ENCODE results near the gene MAGI2. TPM values are rescaled to one million over a fixed set of nuclear protein-coding genes. Genes with fewer than 3 reads are reported as not detected.

MAGI2 gene
- total RNA-seq, 1 experiment from 2014 or later = 0.52 TPM

GRCh38 chr7:79011921-79012320, 441.5 kb downstream of the MAGI2 start:
- H3K36me3 Mint-ChIP-seq (ENCODE audit: insufficient read depth, unreplicated experiment) = no peaks in the 10 kb centered on the region
- no peak for TF ChIP-seq CTCF (IDR thresholded peaks at IDR 0.05; ENCODE audit: unreplicated experiment)
- no peaks in the 10 kb centered on the region for H3K27me3 Mint-ChIP-seq (ENCODE audit: unreplicated experiment)
- no TSS peak for BruUV-seq (replicated peaks)
- peaks cover 2% of the 10 kb centered on the region for H3K9me3 Mint-ChIP-seq (ENCODE audit: low read depth, unreplicated experiment)
- H3K27ac Mint-ChIP-seq (ENCODE audit: unreplicated experiment) = no peak overlapping the region
- intact Hi-C loops (cut with micrococcal nuclease; ENCODE audit: unreplicated experiment) = no loop called here
- no peak overlapping the region for H3K4me3 Mint-ChIP-seq (ENCODE audit: low read depth, unreplicated experiment)
- H3K4me1 Mint-ChIP-seq (ENCODE audit: low read depth, unreplicated experiment) = no peaks in the 10 kb centered on the region
- no peak for DNase-seq
- CTCF ChIA-PET = interaction anchor here (0.7 kb wide), 1 partner anchor 228 kb away, joined by 3 read pairs; no protein-coding TSS in a partner anchor

GRCh38 chr7:79009647-79010046, 443.8 kb downstream of the MAGI2 start:
- intact Hi-C loops (cut with micrococcal nuclease; ENCODE audit: unreplicated experiment) = no loop called here
- no peaks in the 10 kb centered on the region for H3K36me3 Mint-ChIP-seq (ENCODE audit: insufficient read depth, unreplicated experiment)
- no peak overlapping the region for H3K27ac Mint-ChIP-seq (ENCODE audit: unreplicated experiment)
- no peak for TF ChIP-seq CTCF (IDR thresholded peaks at IDR 0.05; ENCODE audit: unreplicated experiment)
- CTCF ChIA-PET = no interaction called here
- BruUV-seq (replicated peaks) = no TSS peak
- no peak overlapping the region for H3K4me3 Mint-ChIP-seq (ENCODE audit: low read depth, unreplicated experiment)
- no peaks in the 10 kb centered on the region for H3K4me1 Mint-ChIP-seq (ENCODE audit: low read depth, unreplicated experiment)
- peaks cover 2% of the 10 kb centered on the region for H3K9me3 Mint-ChIP-seq (ENCODE audit: low read depth, unreplicated experiment)
- DNase-seq = no peak
- H3K27me3 Mint-ChIP-seq (ENCODE audit: unreplicated experiment) = no peaks in the 10 kb centered on the region

GRCh38 chr7:79008786-79009185, 444.7 kb downstream of the MAGI2 start:
- no peaks in the 10 kb centered on the region for H3K36me3 Mint-ChIP-seq (ENCODE audit: insufficient read depth, unreplicated experiment)
- BruUV-seq (replicated peaks) = no TSS peak
- intact Hi-C loops (cut with micrococcal nuclease; ENCODE audit: unreplicated experiment) = no loop called here
- no peak for DNase-seq
- no peak for TF ChIP-seq CTCF (IDR thresholded peaks at IDR 0.05; ENCODE audit: unreplicated experiment)
- no peak overlapping the region for H3K27ac Mint-ChIP-seq (ENCODE audit: unreplicated experiment)
- no peaks in the 10 kb centered on the region for H3K4me1 Mint-ChIP-seq (ENCODE audit: low read depth, unreplicated experiment)
- no peak overlapping the region for H3K4me3 Mint-ChIP-seq (ENCODE audit: low read depth, unreplicated experiment)
- CTCF ChIA-PET = no interaction called here
- peaks cover 2% of the 10 kb centered on the region for H3K9me3 Mint-ChIP-seq (ENCODE audit: low read depth, unreplicated experiment)
- H3K27me3 Mint-ChIP-seq (ENCODE audit: unreplicated experiment) = no peaks in the 10 kb centered on the region

GRCh38 chr7:78996013-78996412, 457.5 kb downstream of the MAGI2 start:
- Mint-ChIP-seq H3K36me3 (ENCODE audit: insufficient read depth, unreplicated experiment) (no peaks in the 10 kb centered on the region), H3K4me3 (ENCODE audit: low read depth, unreplicated experiment) (no peak overlapping the region), H3K27me3 (ENCODE audit: unreplicated experiment) (no peaks in the 10 kb centered on the region), H3K27ac (ENCODE audit: unreplicated experiment) (no peak overlapping the region), H3K4me1 (ENCODE audit: low read depth, unreplicated experiment) (no peaks in the 10 kb centered on the region), H3K9me3 (ENCODE audit: low read depth, unreplicated experiment) (no peaks in the 10 kb centered on the region)
- no TSS peak for BruUV-seq (replicated peaks)
- TF ChIP-seq CTCF (IDR thresholded peaks at IDR 0.05; ENCODE audit: unreplicated experiment) = no peak
- intact Hi-C loops (cut with micrococcal nuclease; ENCODE audit: unreplicated experiment) = no loop called here
- no peak for DNase-seq
- CTCF ChIA-PET = no interaction called here
